NCI-H226 (cell line): ENCODE data around the gene ASIC4.

Experiments used
- DNase-seq: peaks from one replicate; pipeline ENCODE4 v3.0.0-alpha.2; 2015

The ASIC4 gene

DNA sequence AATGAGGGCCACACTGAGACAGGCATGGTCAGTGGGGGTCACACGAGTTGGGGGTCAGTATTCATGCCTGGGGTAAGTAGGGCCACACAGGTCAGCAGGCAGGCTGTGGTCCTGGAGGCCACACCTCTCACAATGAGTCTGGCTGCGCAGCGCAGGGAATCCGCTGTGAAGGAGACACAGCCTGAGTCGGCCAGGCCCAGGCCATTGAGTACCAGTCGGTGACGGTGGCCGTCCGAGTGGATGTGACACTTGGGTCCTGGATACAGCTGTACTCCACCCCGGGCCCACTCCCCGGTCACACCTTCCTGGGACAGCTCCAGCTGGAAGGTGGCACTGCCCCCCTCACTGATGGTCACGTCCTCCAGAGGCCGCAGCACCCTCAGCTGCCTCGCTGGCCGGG lies 40.1 kb downstream of the ASIC4 start:
- DNase-seq = no peak

DNA sequence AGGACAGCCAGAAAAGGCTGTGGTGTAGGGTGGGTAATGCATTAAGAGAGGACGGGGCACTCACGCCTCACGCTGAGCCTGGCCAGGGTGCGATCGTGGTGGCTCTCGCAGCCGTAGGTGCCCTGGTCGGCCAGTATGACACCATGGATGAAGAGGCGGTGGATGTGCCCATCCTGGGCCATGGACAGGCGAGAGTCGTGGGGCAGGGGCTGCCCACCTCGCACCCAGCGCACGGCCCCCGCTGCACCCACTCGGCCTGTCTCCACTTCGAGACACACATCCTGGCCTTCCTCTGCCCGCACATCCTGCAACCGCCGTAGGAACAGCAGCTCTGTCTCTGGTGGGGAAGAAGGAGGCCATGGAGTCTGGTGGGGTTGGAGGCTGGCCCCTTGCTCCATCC lies 41.7 kb downstream of the ASIC4 start:
- no peak for DNase-seq

DNA sequence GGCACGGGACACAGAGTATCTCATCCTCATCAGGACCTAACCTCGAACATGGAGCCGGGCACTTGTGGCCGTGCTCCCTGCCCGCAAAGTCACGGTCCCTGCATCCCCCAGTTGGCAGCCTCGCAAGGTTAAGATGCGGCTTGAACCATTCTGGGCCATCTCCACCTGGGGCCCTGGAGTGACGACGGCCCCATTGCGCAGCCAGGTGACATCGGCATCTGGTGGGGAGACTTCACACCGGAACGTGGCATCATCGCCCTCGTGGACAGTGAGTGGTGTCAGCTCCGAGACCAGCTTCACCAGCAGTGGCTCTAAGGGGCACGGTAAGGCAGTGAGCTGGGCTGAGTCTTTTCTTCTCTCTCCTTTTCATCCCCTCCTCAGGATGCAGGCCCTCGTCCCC lies 42.1 kb downstream of the ASIC4 start:
- DNase-seq = no peak

DNA sequence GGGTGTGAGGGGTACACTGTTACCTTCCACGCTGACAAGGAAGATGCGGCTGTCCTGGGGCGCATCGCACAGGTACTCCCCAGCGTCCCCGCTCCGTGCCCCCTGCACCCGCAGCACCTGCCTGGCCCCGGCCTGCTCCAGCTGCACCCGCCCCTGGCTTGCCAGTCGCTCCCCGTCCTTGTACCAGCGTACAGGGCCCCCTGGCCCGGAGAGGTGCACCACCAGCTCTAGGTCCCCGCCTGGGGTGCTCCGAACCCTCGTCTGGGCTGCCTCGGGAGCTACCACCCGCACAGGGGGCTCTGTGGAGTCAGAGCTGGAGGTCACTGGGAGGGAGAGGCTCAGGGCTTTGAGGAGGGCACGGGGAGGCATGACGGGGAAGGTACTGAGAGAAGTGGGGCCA lies 43.0 kb downstream of the ASIC4 start:
- DNase-seq = no peak

DNA sequence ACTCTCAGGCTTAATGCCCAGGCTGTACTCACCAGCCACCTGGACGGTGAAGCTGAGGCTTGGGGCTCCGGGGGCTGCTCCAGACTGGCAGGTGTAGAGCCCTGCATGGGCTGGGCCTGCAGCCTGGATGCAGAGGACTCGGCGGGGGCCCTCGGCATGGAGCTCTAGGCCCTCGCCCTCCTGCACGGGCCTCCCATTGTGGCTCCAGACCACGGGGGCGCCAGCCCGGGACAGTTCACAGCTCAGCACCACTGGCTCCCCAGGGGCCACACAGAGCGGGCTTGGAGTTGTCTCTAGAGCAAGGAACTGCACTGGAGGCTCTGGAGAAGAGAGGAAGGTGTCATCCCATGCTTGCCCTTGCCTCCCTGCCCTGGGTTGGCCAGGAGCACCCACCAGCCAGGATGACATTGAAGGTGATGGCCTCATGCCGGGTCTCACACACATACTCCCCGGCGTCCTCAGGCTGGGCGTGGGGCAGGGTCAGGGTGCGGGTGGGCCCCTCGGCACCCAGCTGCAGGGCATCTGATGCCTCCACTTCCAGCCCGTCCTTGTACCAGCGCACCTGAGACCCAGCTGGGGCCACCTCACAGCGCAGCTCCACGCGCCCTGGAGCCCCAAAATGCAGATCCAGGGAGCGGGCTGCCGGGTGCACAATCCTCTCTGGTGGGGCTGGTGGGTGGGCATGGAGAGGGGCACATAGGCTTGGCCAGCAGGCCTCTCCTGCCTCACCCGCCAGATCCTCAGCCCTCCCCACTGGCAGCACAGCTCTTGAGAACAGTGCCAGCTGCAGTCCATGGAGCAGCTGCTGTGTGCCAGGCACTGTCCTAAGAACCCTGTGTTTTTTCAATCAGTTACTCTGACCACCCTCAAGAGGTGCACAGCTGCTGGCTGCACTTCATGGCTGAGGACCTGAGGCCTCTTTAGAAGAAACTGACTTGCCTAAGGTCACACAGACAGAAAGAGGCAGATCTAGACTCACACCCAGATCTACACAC lies 43.8 kb downstream of the ASIC4 start:
- no peak for DNase-seq

DNA sequence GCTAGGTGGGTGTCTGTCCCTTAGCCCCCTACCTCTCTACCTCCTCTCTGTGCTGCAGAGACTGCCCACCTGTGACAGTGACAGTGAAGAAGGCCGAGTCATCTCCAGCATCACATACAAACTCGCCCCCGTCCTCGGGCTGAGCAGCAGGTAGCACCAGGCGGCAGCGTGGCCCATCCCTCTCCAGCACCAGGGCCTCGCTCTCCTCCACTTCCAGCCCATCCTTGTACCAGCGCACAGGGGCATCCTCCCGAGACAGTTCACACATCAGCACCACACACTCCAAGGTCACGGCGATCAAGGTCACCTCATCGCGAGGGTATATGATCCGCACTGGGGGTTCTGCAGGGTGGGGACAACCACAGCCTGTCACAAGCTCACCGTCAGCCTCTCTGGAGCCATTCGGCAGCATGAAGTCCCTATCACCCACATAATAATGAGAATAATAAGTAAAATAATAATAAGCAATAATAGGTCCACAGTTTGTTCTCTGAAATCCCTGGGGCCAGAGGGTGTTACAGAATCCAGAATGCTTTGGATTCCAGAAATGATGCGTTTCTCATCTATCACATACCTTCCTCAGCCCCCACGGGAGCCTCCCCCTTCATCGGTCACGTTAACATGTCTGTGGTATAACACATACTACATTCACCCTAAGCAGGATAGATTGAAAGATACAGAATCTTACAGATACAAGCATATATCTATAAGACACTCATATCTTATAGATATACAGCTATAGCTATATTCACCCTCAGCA lies 45.1 kb downstream of the ASIC4 start:
- peak; percentile 16 for DNase-seq

DNA sequence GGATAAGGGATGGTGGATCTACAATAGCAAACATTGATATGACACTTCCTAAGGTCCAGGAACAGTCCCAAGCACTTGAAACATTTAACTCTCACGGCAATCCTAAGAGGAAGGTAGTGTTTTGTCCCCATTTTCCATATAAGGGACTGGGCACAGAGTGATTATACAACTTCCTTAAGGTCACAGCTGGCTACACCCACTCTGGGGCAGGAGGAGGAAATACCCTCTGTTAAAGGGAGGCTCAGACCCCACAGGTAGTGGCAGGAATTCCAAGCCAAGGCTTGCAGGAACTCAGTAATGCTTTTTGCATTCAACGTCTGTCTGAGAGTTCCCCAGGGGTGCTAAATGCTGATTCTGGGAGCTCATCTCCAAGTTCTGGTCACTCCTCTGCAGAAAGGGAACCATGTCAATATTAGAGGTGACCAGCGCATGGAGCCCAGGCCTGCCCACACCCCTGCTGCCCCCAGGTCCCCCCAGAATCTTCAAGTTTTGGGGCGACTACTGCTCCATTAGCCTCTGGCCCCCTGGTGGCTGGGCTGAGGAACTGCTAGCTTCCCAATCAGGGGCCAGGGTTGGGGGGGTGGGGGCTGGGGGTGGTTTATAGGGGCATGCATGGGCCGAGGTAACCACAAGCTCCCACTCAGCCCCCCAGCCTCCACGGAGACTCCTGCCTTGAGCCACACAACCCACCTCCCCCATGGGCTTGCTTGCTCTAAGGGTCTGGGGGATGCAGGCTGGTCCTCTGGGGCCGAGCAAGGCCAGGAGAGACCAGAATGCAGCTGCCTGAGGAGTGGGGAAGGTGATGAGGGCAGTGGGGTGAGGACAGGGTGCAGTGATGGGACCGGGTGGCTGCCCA lies 46.0 kb downstream of the ASIC4 start:
- DNase-seq = no peak

DNA sequence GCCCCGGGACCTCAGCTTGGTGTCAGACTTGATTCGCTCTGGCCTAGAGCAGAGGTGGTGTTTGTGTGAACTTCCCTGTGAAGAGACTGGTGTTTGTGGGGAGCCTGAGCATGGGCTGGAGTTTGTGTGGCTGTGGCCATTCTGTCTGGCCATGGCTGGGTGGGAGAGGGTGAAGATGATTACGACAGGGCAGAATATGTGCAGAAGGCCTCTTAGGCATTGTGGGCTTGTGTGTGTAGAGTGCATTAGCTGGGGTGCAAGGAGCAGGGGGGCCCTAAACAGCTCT lies 46.6 kb downstream of the ASIC4 start:
- DNase-seq = no peak

DNA sequence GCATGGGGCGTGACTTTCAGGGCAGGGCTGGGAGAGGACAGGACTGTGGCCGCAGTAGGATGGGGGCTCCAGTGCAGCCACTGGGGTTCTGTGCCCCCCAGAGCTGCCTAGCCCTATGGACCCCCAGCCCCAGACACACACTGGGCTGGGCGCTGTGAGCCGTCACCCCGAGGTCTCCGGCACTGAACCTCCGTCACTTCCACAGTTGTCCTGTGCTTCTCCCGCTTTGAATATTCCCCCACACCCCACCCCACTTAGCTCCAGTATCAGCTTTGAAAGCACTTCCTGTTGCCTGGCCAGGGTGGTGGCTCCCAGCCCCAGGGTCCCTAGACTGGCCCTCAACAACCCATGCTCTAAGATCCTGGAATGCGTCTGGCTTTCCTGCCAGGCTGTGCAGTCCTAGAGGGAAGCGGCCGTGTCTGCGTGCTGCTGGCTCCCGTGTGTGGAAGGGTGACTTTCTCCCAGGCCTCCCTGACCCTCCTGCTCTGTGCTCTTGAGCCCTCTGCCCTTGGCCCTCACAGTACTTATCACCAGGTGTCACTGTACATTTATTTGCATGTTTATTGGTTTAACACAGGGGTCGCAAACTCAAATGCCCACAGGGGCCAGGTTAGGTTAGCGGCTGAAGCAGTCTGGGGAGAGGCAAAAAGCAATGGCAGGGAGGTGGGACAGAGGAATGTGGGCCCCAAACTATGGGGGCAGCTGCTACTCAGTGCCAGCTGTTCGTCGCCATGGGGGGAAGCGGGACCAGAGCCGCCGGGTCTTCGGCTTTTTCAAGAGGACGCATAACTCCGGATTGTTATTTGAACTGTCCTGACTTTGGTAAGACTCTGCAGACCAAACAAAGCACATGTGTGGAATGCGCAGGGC lies 47.1 kb downstream of the ASIC4 start:
- no peak for DNase-seq

DNA sequence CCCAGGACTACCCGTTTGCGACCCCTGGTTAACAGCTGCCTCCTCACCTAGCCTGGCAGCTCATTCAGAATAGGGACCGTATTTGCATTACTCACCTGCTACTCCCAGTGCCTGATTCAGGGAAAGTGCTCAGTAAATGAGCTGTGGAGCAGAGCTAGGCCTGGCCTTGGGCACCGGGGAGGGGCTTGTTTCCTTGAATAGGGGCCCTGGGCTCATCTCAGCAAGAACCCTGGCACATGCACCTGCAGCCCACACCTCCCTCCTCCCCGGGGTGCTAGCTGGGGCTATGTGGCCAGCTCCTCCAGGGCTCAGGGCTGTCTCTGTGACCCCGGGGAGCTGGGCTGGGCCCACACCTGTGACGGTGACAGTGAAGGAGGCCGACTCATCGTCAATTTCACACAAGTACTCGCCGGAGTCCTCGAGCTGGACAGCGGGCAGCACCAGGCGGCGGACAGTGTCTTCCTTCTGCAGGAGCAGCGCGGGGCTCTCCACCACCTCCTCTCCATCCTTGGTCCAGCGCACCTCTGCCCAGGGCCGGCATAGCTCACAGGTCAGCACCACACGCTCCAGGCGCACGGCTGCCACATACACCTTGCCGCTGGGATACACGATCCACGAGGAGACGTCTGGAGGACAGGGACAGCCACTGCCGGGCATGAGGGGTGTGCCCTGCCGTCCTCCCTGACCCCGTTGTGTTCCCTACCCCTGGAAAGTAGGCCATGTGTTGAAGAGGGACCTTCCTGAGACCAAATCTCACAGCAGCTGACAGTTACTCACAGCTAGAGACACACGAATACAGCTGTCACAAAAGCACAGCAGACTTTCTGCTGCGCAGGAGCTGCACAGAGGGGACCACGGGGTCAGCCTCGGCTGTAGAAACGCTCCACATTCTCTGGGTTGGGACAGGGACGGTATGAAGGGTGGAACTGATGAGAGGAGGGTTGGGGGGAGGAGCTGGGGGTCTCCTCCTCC lies 48.1 kb downstream of the ASIC4 start:
- no peak for DNase-seq

DNA sequence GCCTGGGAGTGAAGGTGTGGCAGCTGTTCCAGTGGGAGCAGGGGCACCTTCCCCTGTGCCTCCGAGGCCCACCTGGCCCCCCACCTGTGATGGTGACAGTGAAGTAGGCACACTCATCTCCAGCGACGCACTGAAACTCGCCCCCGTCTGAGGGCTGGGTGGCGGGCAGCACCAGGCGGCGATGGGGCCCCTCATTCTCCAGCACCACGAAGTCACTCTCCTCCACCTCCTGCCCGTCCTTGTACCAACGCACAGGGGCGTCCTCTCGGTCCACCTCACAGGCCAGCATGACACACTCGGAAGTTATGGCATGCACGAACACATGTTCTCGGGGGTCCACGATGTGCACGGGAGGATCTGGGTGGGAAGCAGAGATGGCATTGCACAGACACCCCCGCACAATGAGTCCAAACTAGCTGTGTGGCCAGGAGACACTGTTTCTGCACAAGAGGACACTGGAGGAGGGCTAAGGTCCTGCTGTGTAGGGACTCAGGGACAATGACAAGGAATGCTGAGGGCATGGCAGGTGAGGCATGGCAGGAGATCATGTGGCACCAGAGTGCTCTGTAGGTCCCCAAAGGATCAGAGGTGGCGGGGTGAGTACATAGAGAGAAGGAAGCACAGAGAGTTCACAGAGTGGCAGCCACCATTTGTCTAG lies 49.1 kb downstream of the ASIC4 start:
- no peak for DNase-seq

DNA sequence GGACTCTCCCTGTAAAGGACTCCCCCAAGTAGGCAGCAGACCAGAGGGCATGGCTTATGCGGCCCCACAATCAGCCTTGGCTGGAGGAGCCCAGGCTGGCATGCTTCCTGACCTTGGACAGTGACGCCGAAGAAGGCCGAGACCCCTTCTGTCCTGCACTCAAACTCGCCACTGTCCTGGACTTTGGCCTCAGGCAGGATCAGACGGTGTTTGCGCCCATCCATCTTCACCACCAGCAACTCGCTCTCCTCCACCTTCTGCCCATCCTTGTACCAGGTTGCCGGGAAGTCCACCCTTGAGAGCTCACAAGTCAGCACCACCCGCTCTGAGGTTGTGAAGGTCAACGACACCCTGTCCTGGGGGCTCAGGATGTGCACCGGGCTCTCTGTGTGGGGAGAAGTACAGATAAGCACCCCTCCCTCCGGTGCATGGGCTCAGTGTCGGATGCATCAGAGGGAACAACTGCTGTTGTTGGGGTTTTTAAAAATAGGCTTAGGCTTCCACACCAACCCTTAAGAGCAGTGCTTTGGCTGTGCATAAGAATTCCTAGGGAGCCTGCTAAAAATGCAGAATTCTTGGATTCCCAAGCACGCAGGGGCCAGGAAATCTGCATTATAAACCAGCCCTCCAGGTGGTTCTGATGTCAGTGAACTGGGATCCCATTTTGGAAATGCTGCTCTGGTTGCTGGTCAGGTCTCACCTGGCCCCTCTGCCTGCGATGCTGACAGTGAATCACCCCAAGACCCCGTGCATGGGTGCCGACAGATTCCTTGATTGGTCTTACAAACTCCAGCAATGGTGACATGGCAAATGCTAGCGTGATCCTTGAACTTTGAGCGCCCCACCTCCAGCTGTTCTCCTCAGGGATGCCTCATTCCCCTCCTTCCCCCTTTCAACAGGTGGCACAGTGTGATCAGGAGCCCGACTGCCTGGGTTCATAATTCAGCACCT lies 51.1 kb downstream of the ASIC4 start:
- no peak for DNase-seq

DNA sequence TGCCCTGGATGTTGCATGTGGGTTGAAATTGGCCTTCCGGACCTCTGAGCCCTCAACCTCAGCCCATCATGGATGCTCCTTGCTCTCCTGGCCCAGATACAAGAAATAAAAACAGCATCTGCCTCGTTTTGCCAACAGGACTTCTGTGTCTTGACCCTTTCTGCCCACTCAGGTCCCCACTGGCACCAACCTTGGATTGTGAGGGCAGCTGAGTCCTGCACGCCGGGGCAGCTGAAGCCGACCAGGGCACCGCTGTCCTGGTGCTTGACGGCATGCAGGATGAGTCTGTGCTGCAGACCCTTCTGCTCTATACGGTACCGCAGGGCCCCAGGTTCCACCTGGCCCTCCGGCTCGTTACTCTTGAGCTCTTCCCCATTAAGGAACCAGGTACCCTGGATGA lies 52.4 kb downstream of the ASIC4 start:
- no peak for DNase-seq

DNA sequence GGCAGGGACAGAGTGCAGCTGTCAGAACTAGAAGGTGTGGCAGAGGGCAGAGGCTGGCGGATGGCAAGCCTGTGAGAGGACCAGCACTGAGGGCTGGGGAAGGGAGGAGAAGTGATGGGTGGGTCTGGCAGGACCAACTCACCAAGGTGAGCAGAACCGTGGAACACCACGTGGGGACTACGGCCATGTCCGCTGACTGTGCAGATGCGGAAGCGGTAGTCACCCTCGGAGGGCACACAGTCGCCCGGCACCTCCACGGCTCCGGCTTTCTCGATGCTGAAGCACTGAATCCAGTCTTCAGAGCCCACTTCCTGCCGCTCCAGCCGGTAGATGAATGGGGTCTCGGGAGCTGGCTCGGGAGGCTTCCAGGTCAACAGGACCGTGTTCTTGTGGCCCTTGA lies 52.8 kb downstream of the ASIC4 start:
- DNase-seq = no peak

DNA sequence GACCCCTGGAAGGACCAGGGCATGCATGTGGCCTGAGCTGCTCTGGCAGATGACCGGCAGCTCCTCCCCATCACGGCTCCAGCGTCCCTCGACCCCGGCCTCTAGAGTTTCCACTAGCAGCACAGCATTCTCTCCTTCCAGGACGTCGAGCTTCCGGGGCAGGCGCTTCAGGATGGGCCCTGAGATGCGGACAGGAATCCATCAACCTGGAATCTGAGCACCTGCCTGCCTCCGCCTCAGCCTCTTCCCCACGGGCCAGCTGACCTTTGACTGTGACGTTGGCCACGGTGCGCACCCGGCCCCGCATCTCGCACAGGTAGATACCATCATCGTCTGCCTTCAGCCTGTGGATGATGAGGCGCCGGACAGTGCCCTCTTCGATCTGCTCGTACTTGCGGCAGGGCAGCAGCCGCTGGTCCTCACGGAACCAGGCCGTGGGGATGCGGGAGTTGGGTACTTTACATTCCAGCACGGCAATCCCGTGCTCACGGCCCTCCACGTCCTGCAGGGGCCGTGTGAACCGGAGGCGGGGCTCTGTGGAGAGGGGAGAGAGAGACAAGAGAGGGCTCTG lies 53.6 kb downstream of the ASIC4 start:
- DNase-seq = no peak

DNA sequence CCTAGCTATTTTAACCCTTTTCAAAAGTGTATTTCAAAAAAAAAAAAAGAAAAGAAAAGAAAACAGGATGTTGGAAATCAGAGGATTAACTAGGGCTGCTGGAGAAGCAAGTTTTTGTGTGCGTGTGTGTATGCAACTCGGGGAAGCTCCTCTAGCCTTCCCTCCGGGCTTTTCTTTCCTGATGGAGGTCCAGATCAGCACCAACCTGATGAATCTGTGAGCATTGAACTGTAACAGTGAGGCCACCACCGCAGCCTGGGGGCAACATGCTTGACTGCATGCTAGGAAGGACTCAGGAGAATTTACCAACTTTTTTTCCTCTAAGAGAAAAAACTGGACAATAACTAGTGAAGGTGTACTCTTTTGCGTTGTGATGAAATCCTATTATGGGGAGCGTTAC lies 54.8 kb downstream of the ASIC4 start:
- DNase-seq = no peak

DNA sequence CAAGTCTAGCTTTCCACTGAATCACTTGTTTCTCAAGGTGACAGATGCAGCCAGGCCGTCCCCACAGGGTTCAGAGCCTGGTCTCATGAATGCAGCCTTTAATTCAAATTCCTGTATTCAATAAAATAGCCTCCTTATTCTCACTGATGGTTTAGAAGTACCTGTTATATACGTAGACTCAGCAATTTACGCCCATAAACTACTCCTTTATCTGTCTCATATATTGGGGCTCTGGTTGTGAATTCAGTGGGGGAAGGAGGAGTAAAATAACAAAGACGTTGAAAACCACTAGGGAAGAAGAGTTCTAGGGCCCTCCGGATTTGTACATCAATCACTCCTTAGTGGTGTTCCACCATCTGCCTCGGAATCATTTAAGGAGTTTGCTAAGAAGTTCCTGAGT lies 55.4 kb downstream of the ASIC4 start:
- no peak for DNase-seq

DNA sequence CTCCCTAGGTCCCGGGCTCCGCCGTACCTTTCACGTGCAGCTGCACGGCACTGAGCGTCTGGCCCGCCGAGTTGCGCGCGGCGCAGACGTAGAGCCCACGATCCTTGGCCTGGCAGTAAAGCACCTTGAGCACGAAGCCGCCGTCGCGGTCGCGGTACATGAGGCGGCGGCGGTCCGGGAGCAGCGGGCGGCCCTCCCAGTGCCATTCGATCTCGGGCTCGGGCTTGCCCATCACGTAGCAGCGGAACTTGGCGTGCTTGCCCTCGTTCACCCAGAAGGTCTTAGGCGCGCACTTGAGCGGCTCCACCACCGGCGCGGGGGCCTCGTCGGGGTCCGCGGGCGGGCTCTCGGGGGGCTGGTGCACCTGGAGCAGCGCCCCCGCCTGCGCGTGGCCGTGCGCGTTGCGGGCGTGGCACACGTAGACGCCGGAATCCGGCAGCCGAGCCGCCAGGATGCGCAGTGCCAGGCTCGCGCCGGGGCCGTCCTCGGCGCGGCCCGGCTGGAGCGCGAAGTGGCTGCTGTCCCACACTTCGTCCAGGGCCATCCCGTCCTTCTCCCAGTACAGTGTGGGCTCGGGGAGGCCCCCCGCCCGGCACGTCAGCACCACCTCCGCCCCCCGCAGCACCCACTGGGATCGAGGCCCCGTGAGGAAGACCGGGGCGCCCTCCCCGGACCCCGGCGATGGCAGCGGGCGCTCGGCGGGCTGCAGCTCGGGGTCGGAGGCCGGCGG lies 56.1 kb downstream of the ASIC4 start:
- DNase-seq = peak; percentile 39
